A549 (cell line): ENCODE results near the gene RSAD1. TPM values are rescaled to one million over a fixed set of nuclear protein-coding genes. Genes with fewer than 3 reads are reported as not detected.

ENCODE experiments used
- ATAC-seq, 2 experiments: fragments of 200-7000 bp in 1 of 2; fragments of >200 bp in 1 of 2; cut with Nextera tagmentation in 1 of 2; cut with Tn5 transposase in 1 of 2; 3 replicates each; pipeline versions ENCODE4 v1.8.0 to v1.9.1; 2018 to 2020; ENCODE audit warnings: mild to moderate bottlenecking in 1 of 2, moderate library complexity in 1 of 2
- CTCF ChIA-PET: fragments of 300-600 bp; sonication (Branson Sonifier 250); formaldehyde crosslinking; extraction: SDS; loops from one replicate; lab custom pipeline; 2021; ENCODE audit warnings: antibody characterized with exemption, inconsistent platforms; lab: Yijun Ruan, JAX
- POLR2A ChIA-PET: fragments of 350-600 bp; formaldehyde crosslinking; extraction: SDS; loops from one replicate; lab custom pipeline; 2021; ENCODE audit warnings: antibody characterized with exemption, inconsistent platforms; lab: Yijun Ruan, JAX
- DNase-seq, 2 experiments: peaks; one replicate each; pipeline versions ENCODE4 v3.0.0 to v3.0.0-alpha.2; 2011 to 2016; ENCODE audit warnings: low read depth in 1 of 2, low spot score in 1 of 2
- FAIRE-seq: peaks from 2 replicates; lab custom pipeline; 2011; peaks lifted over from hg19 to GRCh38; lab: Jason Lieb, UNC
- H3K27ac ChIP-seq, 2 experiments: fragments of >200 bp; sonication (Bioruptor Twin); formaldehyde crosslinking; 3 replicates each; pipeline ENCODE4 v1.5.1; 2016 to 2017
- H3K4me1 ChIP-seq: fragments of >200 bp; sonication (Bioruptor Twin); formaldehyde crosslinking; 3 replicates; pipeline ENCODE4 v1.6.1; 2016
- H3K4me2 ChIP-seq: fragments of >200 bp; sonication (Bioruptor Twin); formaldehyde crosslinking; 3 replicates; pipeline ENCODE4 v1.6.1; 2016
- H3K4me3 ChIP-seq: fragments of >200 bp; sonication (Bioruptor Twin); formaldehyde crosslinking; 3 replicates; pipeline ENCODE4 v1.5.1; 2016
- H3K9me3 ChIP-seq: fragments of >200 bp; sonication (Bioruptor Twin); formaldehyde crosslinking; 3 replicates; pipeline ENCODE4 v1.6.1; 2016
- BCL3 ChIP-seq: fragments of >200 bp; sonication (Bioruptor Twin); formaldehyde crosslinking; IDR thresholded peaks from 3 replicates; pipeline ENCODE4 v1.6.1; 2016
- BHLHE40 ChIP-seq: IDR thresholded peaks from 2 replicates; pipeline ENCODE4 v1.6.1; 2012; ENCODE audit warnings: low read depth, low read length, inconsistent platforms
- CHD2 ChIP-seq: fragments of 150-350 bp; IDR thresholded peaks from 2 replicates; pipeline ENCODE4 v1.6.1; 2014; ENCODE audit warnings: low read length; ENCODE audit not compliant: partially characterized antibody
- E2F6 ChIP-seq: IDR thresholded peaks from 2 replicates; pipeline ENCODE4 v1.6.1; 2012; ENCODE audit warnings: low read depth, borderline replicate concordance
- EHF ChIP-seq: fragments of 250-450 bp; sonication (Bioruptor Pico); IDR thresholded peaks from 2 replicates; pipeline ENCODE4 v1.5.0; 2020; ENCODE audit warnings: mild to moderate bottlenecking
- EHMT2 ChIP-seq: fragments of 200-600 bp; sonication (generic); IDR thresholded peaks from 2 replicates; pipeline ENCODE4 v1.6.1; 2016; ENCODE audit warnings: antibody characterized with exemption, low read depth, mild to moderate bottlenecking, moderate library complexity
- ELK1 ChIP-seq: fragments of 150-350 bp; IDR thresholded peaks from 2 replicates; pipeline ENCODE4 v1.6.1; 2014; ENCODE audit warnings: low read depth, mild to moderate bottlenecking, low read length
- FOXS1 ChIP-seq: fragments of 250-450 bp; sonication (Bioruptor Pico); IDR thresholded peaks from 2 replicates; pipeline ENCODE4 v1.5.0; 2020; ENCODE audit warnings: mild to moderate bottlenecking, moderate library complexity
- HEYL ChIP-seq: fragments of 250-450 bp; sonication (Bioruptor Pico); IDR thresholded peaks from 2 replicates; pipeline ENCODE4 v1.8.0; 2021; ENCODE audit warnings: mild to moderate bottlenecking, moderate library complexity
- JUNB ChIP-seq: fragments of >200 bp; sonication (Bioruptor Twin); formaldehyde crosslinking; IDR thresholded peaks from 2 replicates; pipeline ENCODE4 v1.6.1; 2016
- KDM1A ChIP-seq: fragments of 200-600 bp; sonication (generic); IDR thresholded peaks from 2 replicates; pipeline ENCODE4 v1.6.1; 2016; ENCODE audit warnings: low read depth, mild to moderate bottlenecking
- MAFK ChIP-seq: fragments of 450-650 bp; IDR thresholded peaks from 2 replicates; pipeline ENCODE4 v1.6.1; 2014; ENCODE audit not compliant: partially characterized antibody
- NPAS2 ChIP-seq: fragments of 250-450 bp; sonication (Bioruptor Pico); IDR thresholded peaks from 2 replicates; pipeline ENCODE4 v1.8.0; 2022; ENCODE audit warnings: mild to moderate bottlenecking, moderate library complexity, borderline replicate concordance
- PHF8 ChIP-seq: fragments of 200-600 bp; sonication (generic); IDR thresholded peaks from 2 replicates; pipeline ENCODE4 v1.6.1; 2016; ENCODE audit warnings: low read depth, mild to moderate bottlenecking, antibody characterized with exemption, moderate library complexity, borderline replicate concordance
- RCOR1 ChIP-seq: fragments of 150-350 bp; IDR thresholded peaks from 2 replicates; pipeline ENCODE4 v1.6.1; 2014; ENCODE audit warnings: antibody characterized with exemption, low read length, low read depth
- RNF2 ChIP-seq: fragments of 200-600 bp; sonication (generic); IDR thresholded peaks from 2 replicates; pipeline ENCODE4 v1.6.1; 2016; ENCODE audit warnings: low read depth, mild to moderate bottlenecking, antibody characterized with exemption, moderate library complexity, borderline replicate concordance
- SREBF2 ChIP-seq: fragments of 450-650 bp; IDR thresholded peaks from 2 replicates; pipeline ENCODE4 v1.6.1; 2014; ENCODE audit warnings: mild to moderate bottlenecking, moderate library complexity
- TP53 ChIP-seq: fragments of 250-450 bp; sonication (Bioruptor Pico); IDR thresholded peaks from 2 replicates; pipeline ENCODE4 v1.5.0; 2021; ENCODE audit warnings: mild to moderate bottlenecking, moderate library complexity
- USF2 ChIP-seq: fragments of 450-650 bp; IDR thresholded peaks from 2 replicates; pipeline ENCODE4 v1.6.1; 2014; ENCODE audit warnings: antibody characterized with exemption
- ZC3H11A ChIP-seq: fragments of 450-650 bp; IDR thresholded peaks from 2 replicates; pipeline ENCODE4 v1.6.1; 2014; ENCODE audit warnings: antibody characterized with exemption, mild to moderate bottlenecking
- ZFP36 ChIP-seq: fragments of 450-650 bp; IDR thresholded peaks from 2 replicates; pipeline ENCODE4 v1.6.1; 2014; ENCODE audit warnings: borderline replicate concordance; ENCODE audit not compliant: partially characterized antibody
- WGBS: methylation state at CpG from one replicate; pipeline ENCODE4 v1.1.6; 2017; ENCODE audit errors: missing lambda C conversion rate; 5-methylcytosine and 5-hydroxymethylcytosine counted together
- polyA plus RNA-seq, 4 experiments: library from polyadenylated mRNA; depleted of rRNA in 3 of 4; stranded (reverse); fragments of >200 nt; fragmentation: RNase III in 1 of 4; extraction: RNeasy Plus Mini Kit Qiagen cat#74134 plus additional on column Dnase treatment in 1 of 4; gene quantifications; 2 replicates in 3 of 4; 3 replicates in 1 of 4; pipeline ENCODE4 v1.2.3, GENCODE V29; 2011 to 2017
- TF ChIP-seq, protein P1 (sequence below): IDR thresholded peaks from 2 replicates; pipeline ENCODE4 v1.6.1; 2012

RSAD1 gene
- polyA plus RNA-seq, 2 of the 4 experiments (the other 2 are of a cell fraction), result 38.2 to 42.0 TPM

DNA sequence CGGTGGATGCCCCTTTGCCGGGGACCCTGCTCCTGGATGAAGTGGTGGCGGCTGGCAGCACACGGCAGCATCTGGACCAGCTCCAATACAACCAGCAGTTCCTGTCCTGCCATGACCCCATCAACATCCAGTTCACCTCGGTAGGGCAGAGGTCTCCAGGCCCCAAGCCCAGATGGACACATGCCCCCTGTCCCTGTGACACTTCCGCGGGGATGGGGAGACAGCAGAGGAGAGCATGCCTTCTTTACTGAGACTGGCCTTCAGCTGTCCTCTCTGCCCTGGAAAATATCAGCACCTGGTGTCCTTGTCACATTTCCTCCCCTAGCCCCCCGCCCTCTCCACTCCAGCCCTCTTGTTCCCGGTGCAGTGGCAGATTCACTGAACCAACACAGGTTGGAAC, 16.2 kb upstream of the RSAD1 start:
- CTCF ChIA-PET, result interaction anchor here (0.6 to 19.6 kb wide), 5 partner anchors 13 to 91 kb away, joined by 3 to 238 read pairs (median 3); partner anchors contain the start of gene RSAD1
- POLR2A ChIA-PET, result no interaction called here
- WGBS, result 74% methylated on average over 6 of the region's 9 CpGs
- peaks cover 23% of the 10 kb centered on the region for H3K4me1 ChIP-seq
- H3K4me3 ChIP-seq, result no peak overlapping the region
- no peak for ATAC-seq
- no peak overlapping the region for H3K4me2 ChIP-seq
- DNase-seq, result no peak
- no peak for FAIRE-seq
- H3K27ac ChIP-seq, result no peak overlapping the region
- TF ChIP-seq ZFP36 (no peak), SREBF2 (no peak), RNF2 (no peak), NPAS2 (CRISPR knock-in tag) (no peak), KDM1A (no peak), BCL3 (no peak)
- H3K9me3 ChIP-seq, result no peaks in the 10 kb centered on the region

DNA sequence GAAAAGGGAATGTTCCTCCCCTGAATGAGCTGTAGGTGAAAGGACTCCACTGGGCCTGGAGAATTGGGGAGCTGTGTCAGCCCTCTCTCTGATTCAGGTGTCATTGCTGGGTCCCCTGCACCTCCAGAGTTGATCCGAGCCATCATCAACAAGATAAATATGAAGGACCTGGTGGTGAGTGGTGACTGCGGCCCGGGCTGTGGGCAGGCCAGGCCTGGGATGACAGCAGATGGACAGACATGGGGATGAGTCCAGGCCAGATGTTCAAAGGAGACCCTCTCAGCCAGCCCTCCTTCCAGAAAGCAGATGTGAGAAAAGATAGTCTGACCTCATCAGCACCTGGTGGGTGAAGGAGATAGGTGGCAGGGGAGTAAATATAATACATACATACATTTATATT, 14.5 kb upstream of the RSAD1 start:
- ATAC-seq (no peak), FAIRE-seq (no peak), DNase-seq (no peak)
- WGBS, result 83% methylated on average over 3 of the region's 3 CpGs
- Histone ChIP-seq H3K4me2 (no peak overlapping the region), H3K4me3 (no peak overlapping the region), H3K4me1 (peaks cover 19% of the 10 kb centered on the region), H3K27ac (no peak overlapping the region), H3K9me3 (no peaks in the 10 kb centered on the region)
- POLR2A ChIA-PET, result no interaction called here
- CTCF ChIA-PET, result interaction anchor here (0.6 to 19.6 kb wide), 4 partner anchors 11 to 295 kb away, joined by 3 to 238 read pairs (median 8); partner anchors contain the start of genes LRRC59 and RSAD1
- TF ChIP-seq ZC3H11A (no peak), USF2 (no peak), JUNB (no peak), E2F6 (no peak), TP53 (CRISPR knock-in tag) (no peak), MAFK (no peak), FOXS1 (CRISPR knock-in tag) (no peak), BHLHE40 (no peak), EHF (no peak), EHMT2 (no peak), HEYL (CRISPR knock-in tag) (no peak), ZFP36 (no peak), RCOR1 (no peak), PHF8 (no peak), ELK1 (no peak), NPAS2 (CRISPR knock-in tag) (no peak), CHD2 (no peak)
- TF ChIP-seq, protein P1, sequence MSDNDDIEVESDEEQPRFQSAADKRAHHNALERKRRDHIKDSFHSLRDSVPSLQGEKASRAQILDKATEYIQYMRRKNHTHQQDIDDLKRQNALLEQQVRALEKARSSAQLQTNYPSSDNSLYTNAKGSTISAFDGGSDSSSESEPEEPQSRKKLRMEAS, result no peak
